SU-DHL-6 (cell line): ENCODE measurements around the gene HOMER2.
"Not testable (repeated sequence)": the region's sequence is repeated elsewhere in the genome, so short reads cannot be mapped to it uniquely, and the experiment has no call there.

Experiments used
- H2AFZ ChIP-seq: fragments of 200-600 bp; sonication (generic); 2 replicates; pipeline ENCODE4 v1.6.1; 2014; ENCODE audit warnings: low read depth, mild to moderate bottlenecking, moderate library complexity, mixed read lengths, antibody characterized with exemption, low read length; ENCODE audit not compliant: severe bottlenecking
- H3F3A ChIP-seq: fragments of 200-600 bp; shearing (Covaris generic); 2 replicates; pipeline ENCODE4 v1.6.0; 2016; ENCODE audit warnings: antibody characterized with exemption, mild to moderate bottlenecking; ENCODE audit not compliant: insufficient read depth
- H3K27ac ChIP-seq: fragments of 200-600 bp; sonication (generic); 2 replicates; pipeline ENCODE4 v1.5.1; 2016; ENCODE audit warnings: low read depth, mild to moderate bottlenecking, low read length, moderate library complexity, mixed read lengths
- H3K27me3 ChIP-seq: fragments of 200-600 bp; sonication (generic), shearing (Covaris generic); 2 replicates; pipeline ENCODE4 v1.6.0; 2014; ENCODE audit warnings: mild to moderate bottlenecking, low read length
- H3K36me3 ChIP-seq: fragments of 200-600 bp; sonication (generic); 2 replicates; pipeline ENCODE4 v1.6.1; 2014; ENCODE audit warnings: mild to moderate bottlenecking, low read length, mixed read lengths
- H3K4me2 ChIP-seq: fragments of 300-600, 200-600 bp; shearing (Covaris generic), sonication (generic); 2 replicates; pipeline ENCODE4 v1.6.0; 2014; ENCODE audit warnings: low read length, low read depth, mild to moderate bottlenecking; ENCODE audit not compliant: poor library complexity, severe bottlenecking
- H3K4me3 ChIP-seq: fragments of 200-600 bp; sonication (generic); 2 replicates; pipeline ENCODE4 v1.5.1; 2014; ENCODE audit warnings: antibody characterized with exemption, low read length, mild to moderate bottlenecking, mixed read lengths; ENCODE audit not compliant: insufficient read depth, poor library complexity, severe bottlenecking
- H3K79me2 ChIP-seq: fragments of 200-600 bp; sonication (generic); 2 replicates; pipeline ENCODE4 v1.6.1; 2014; ENCODE audit warnings: mild to moderate bottlenecking, low read length, moderate library complexity; ENCODE audit not compliant: insufficient read depth
- H3K9ac ChIP-seq: fragments of 200-600 bp; sonication (generic); 2 replicates; pipeline ENCODE4 v1.7.0; 2014; ENCODE audit warnings: mild to moderate bottlenecking, low read length
- H3K9me2 ChIP-seq: fragments of 200-600 bp; sonication (generic); replicated peaks from 2 replicates; pipeline ENCODE4 v1.6.1; 2014; ENCODE audit warnings: low read length; ENCODE audit not compliant: insufficient read depth
- H3K9me3 ChIP-seq: fragments of 200-600 bp; sonication (generic); 2 replicates; pipeline ENCODE4 v1.6.1; 2014; ENCODE audit warnings: low read length, mixed read lengths; ENCODE audit not compliant: insufficient read depth
- H4K20me1 ChIP-seq: fragments of 200-600 bp; sonication (generic); 2 replicates; pipeline ENCODE4 v1.6.1; 2014; ENCODE audit warnings: low read depth, mild to moderate bottlenecking, antibody characterized with exemption, low read length, moderate library complexity, mixed read lengths
- CTCF ChIP-seq: fragments of 200-600 bp; sonication (generic); IDR thresholded peaks from one replicate; pipeline ENCODE4 v1.5.1; 2017; ENCODE audit warnings: antibody characterized with exemption, mild to moderate bottlenecking, low read length, moderate library complexity; ENCODE audit not compliant: insufficient read depth, poor library complexity, severe bottlenecking
- EZH2phosphoT487 ChIP-seq: fragments of 200-600 bp; sonication (generic), shearing (Covaris generic); conservative IDR thresholded peaks from 2 replicates; pipeline ENCODE4 v1.6.1; 2018; ENCODE audit warnings: mild to moderate bottlenecking, antibody characterized with exemption, low read length, moderate library complexity, mixed read lengths

HOMER2 gene

GRCh38 chr15:82942691-82943090 lies 9.8 kb downstream of the HOMER2 start:
- TF ChIP-seq EZH2phosphoT487 (no peak), CTCF (no peak)
- H3K27ac ChIP-seq, result no peak overlapping the region
- H3K36me3 ChIP-seq, result no peaks in the 10 kb centered on the region
- H4K20me1 ChIP-seq, result no peaks in the 10 kb centered on the region
- no peaks in the 10 kb centered on the region for H3K79me2 ChIP-seq
- H2AFZ ChIP-seq, result no peak overlapping the region
- H3K4me2 ChIP-seq, result no peak overlapping the region
- no peak overlapping the region for H3K9ac ChIP-seq
- no peaks in the 10 kb centered on the region for H3K27me3 ChIP-seq
- H3K9me3 ChIP-seq, result no peaks in the 10 kb centered on the region
- no peak overlapping the region for H3K4me3 ChIP-seq
- H3F3A ChIP-seq, result no peaks in the 10 kb centered on the region
- H3K9me2 ChIP-seq, result no peaks in the 10 kb centered on the region

GRCh38 chr15:82939678-82940077 lies 12.8 kb downstream of the HOMER2 start:
- not testable (repeated sequence) for H3K27me3 ChIP-seq, H3K9me3 ChIP-seq, H3K9ac ChIP-seq, H3K4me3 ChIP-seq, H4K20me1 ChIP-seq, H3K9me2 ChIP-seq, H3F3A ChIP-seq, H2AFZ ChIP-seq, H3K4me2 ChIP-seq, H3K79me2 ChIP-seq, H3K27ac ChIP-seq, H3K36me3 ChIP-seq

GRCh38 chr15:82937712-82938058 lies 14.8 kb downstream of the HOMER2 start:
- no peaks in the 10 kb centered on the region for H3F3A ChIP-seq
- H3K4me3 ChIP-seq, result no peak overlapping the region
- H3K36me3 ChIP-seq, result no peaks in the 10 kb centered on the region
- no peak overlapping the region for H3K9ac ChIP-seq
- no peaks in the 10 kb centered on the region for H3K9me3 ChIP-seq
- H3K9me2 ChIP-seq, result no peaks in the 10 kb centered on the region
- TF ChIP-seq CTCF, result no peak
- no peak for TF ChIP-seq EZH2phosphoT487
- no peaks in the 10 kb centered on the region for H3K79me2 ChIP-seq
- no peak overlapping the region for H3K27ac ChIP-seq
- H3K27me3 ChIP-seq, result no peaks in the 10 kb centered on the region
- H3K4me2 ChIP-seq, result no peak overlapping the region
- H4K20me1 ChIP-seq, result no peaks in the 10 kb centered on the region
- no peak overlapping the region for H2AFZ ChIP-seq

- Histone ChIP-seq H4K20me1 (no peaks in the 10 kb centered on the region), H3K27ac (no peak overlapping the region), H3K9me2 (no peaks in the 10 kb centered on the region), H3K9ac (no peak overlapping the region), H3K79me2 (no peaks in the 10 kb centered on the region), H3K4me3 (no peak overlapping the region), H3K27me3 (no peaks in the 10 kb centered on the region), H2AFZ (no peak overlapping the region), H3K9me3 (no peaks in the 10 kb centered on the region), H3K4me2 (no peak overlapping the region), H3K36me3 (no peaks in the 10 kb centered on the region), H3F3A (no peaks in the 10 kb centered on the region)
- TF ChIP-seq CTCF (no peak), EZH2phosphoT487 (no peak)
Measured at GRCh38 chr15:82936966-82937711, 15.4 kb downstream of the HOMER2 start.
